HUDEP-2 (cell line): ENCODE data around the gene SNED1.

Source experiments
- DNase-seq, 76 experiments: peaks; one replicate each; lab custom pipeline; 2025; ENCODE audit not compliant: unreplicated experiment in 76 of 76; lab: John Stamatoyannopoulos, UW

Gene SNED1

GRCh38 chr2:241043581-241043980 is 45.2 kb downstream of the SNED1 start:
- DNase-seq: no peak

- no peak for DNase-seq
These were observed 49.0 kb downstream of the SNED1 start for GRCh38 chr2:241047253-241048010.

- no peak for DNase-seq
These were observed 49.9 kb downstream of the SNED1 start for GRCh38 chr2:241048149-241048948.

GRCh38 chr2:241048949-241049343 is 50.5 kb downstream of the SNED1 start:
- DNase-seq: no peak

- DNase-seq: no peak
These were observed 51.6 kb downstream of the SNED1 start for GRCh38 chr2:241049739-241050623.

- DNase-seq: no peak
These were observed 52.5 kb downstream of the SNED1 start for GRCh38 chr2:241050624-241051577.

- no peak for DNase-seq
These were observed 53.4 kb downstream of the SNED1 start for GRCh38 chr2:241051578-241052487.

- no peak for DNase-seq
These were observed 54.4 kb downstream of the SNED1 start for GRCh38 chr2:241052677-241053360.

- DNase-seq: no peak
These were observed 55.3 kb downstream of the SNED1 start for GRCh38 chr2:241053576-241054251.

GRCh38 chr2:241061275-241061674 is 62.9 kb downstream of the SNED1 start:
- DNase-seq: no peak

- DNase-seq: no peak
These were observed 64.1 kb downstream of the SNED1 start for GRCh38 chr2:241062389-241063092.

- DNase-seq: no peak
These were observed 64.7 kb downstream of the SNED1 start for GRCh38 chr2:241063093-241063551.

GRCh38 chr2:241063587-241063986 is 65.2 kb downstream of the SNED1 start:
- no peak for DNase-seq

- DNase-seq: peak in 2 of 76 experiments; percentile 4 to 19
These were observed 65.8 kb downstream of the SNED1 start for GRCh38 chr2:241064008-241064801.

GRCh38 chr2:241064802-241065354 is 66.5 kb downstream of the SNED1 start:
- DNase-seq: no peak

- DNase-seq: no peak
These were observed 67.0 kb downstream of the SNED1 start for GRCh38 chr2:241065355-241065803.
